ENCODE data around the gene CDK5. TPM values are rescaled to one million over a fixed set of nuclear protein-coding genes. Genes with fewer than 3 reads are reported as not detected.
A peak's percentile ranks its signal among the peaks of the same experiment; 100 is the strongest.

The CDK5 gene
- total and polyA plus RNA-seq, 9 of the 15 experiments (the other 6 are each of a cell fraction or from before 2014, with no cell fraction given) = 3.2 to 38.0 (median 27.5) TPM

DNA sequence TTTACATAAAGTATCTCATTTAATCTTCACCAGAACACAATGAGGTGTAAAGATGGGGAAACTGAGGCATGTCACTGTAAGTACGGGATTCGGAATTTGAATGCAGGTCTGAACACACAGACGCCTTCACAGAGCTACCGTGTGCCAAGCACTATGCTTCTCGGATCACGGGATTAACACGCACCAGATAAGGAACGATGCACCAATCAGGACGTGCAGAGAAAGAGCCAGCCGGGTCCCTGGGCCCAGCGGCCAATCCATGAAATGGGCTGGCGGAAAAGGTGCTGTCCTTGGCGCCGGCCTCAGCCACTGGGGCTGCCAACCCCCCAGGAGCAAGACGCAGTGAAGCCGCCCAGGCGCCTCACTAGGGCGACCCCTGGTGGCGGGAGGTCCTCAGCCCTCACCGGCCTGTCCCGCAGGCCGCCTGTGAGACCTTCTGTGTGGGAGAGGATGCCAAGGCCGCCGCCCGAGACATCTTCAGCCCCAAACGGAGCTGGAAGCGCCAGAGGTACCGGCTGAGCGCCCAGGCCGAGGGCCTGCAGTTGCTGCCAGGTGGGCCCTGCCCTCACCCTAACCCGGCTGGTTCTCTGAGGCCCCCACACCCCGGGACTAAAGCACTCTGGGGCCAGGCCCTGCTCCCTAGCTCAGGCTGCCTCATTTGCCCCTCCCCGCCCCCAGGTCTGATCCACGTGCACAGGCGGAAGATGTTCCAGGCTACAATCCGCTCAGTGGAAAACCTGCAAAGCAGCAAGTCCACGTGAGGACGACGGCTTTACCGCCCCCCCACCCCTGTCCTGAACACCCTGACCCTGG, 49.0 kb downstream of the CDK5 start (continued):
- TF ChIP-seq, protein P1, sequence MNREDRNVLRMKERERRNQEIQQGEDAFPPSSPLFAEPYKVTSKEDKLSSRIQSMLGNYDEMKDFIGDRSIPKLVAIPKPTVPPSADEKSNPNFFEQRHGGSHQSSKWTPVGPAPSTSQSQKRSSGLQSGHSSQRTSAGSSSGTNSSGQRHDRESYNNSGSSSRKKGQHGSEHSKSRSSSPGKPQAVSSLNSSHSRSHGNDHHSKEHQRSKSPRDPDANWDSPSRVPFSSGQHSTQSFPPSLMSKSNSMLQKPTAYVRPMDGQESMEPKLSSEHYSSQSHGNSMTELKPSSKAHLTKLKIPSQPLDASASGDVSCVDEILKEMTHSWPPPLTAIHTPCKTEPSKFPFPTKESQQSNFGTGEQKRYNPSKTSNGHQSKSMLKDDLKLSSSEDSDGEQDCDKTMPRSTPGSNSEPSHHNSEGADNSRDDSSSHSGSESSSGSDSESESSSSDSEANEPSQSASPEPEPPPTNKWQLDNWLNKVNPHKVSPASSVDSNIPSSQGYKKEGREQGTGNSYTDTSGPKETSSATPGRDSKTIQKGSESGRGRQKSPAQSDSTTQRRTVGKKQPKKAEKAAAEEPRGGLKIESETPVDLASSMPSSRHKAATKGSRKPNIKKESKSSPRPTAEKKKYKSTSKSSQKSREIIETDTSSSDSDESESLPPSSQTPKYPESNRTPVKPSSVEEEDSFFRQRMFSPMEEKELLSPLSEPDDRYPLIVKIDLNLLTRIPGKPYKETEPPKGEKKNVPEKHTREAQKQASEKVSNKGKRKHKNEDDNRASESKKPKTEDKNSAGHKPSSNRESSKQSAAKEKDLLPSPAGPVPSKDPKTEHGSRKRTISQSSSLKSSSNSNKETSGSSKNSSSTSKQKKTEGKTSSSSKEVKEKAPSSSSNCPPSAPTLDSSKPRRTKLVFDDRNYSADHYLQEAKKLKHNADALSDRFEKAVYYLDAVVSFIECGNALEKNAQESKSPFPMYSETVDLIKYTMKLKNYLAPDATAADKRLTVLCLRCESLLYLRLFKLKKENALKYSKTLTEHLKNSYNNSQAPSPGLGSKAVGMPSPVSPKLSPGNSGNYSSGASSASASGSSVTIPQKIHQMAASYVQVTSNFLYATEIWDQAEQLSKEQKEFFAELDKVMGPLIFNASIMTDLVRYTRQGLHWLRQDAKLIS (CRISPR knock-in tag; IDR thresholded peaks at IDR 0.05) = peak; percentile 14
- TF ChIP-seq, protein P2, sequence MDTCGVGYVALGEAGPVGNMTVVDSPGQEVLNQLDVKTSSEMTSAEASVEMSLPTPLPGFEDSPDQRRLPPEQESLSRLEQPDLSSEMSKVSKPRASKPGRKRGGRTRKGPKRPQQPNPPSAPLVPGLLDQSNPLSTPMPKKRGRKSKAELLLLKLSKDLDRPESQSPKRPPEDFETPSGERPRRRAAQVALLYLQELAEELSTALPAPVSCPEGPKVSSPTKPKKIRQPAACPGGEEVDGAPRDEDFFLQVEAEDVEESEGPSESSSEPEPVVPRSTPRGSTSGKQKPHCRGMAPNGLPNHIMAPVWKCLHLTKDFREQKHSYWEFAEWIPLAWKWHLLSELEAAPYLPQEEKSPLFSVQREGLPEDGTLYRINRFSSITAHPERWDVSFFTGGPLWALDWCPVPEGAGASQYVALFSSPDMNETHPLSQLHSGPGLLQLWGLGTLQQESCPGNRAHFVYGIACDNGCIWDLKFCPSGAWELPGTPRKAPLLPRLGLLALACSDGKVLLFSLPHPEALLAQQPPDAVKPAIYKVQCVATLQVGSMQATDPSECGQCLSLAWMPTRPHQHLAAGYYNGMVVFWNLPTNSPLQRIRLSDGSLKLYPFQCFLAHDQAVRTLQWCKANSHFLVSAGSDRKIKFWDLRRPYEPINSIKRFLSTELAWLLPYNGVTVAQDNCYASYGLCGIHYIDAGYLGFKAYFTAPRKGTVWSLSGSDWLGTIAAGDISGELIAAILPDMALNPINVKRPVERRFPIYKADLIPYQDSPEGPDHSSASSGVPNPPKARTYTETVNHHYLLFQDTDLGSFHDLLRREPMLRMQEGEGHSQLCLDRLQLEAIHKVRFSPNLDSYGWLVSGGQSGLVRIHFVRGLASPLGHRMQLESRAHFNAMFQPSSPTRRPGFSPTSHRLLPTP (IDR thresholded peaks at IDR 0.05; ENCODE audit: borderline replicate concordance, extremely low read depth, insufficient read length) = no peak
- TF ChIP-seq FOSL1 (tag; conservative IDR thresholded peaks at IDR 0.05) = peak; percentile 71
- no peak for TF ChIP-seq SMAD2 (IDR thresholded peaks at IDR 0.05; ENCODE audit: low read depth, low read length)
- peak; percentile 90 for TF ChIP-seq ZNF24 (IDR thresholded peaks at IDR 0.05)
- no peak; the same call in 1 of the 2 replicates for TF ChIP-seq ZNF668 (CRISPR knock-in tag; IDR thresholded peaks at IDR 0.05)
- TF ChIP-seq MIER1 (IDR thresholded peaks at IDR 0.05; ENCODE audit: low read depth) = 0 out of 2 replicates have a peak, but pooled peaks have one; percentile 54
- no peak for TF ChIP-seq TEAD2 (tag; IDR thresholded peaks at IDR 0.05)
- TF ChIP-seq TEAD4 (IDR thresholded peaks at IDR 0.05; ENCODE audit: low read length) = no peak; the same call in 1 of the 2 replicates
- TF ChIP-seq TEAD4 (CRISPR knock-in tag; IDR thresholded peaks at IDR 0.05; ENCODE audit: borderline replicate concordance) = no peak
- TF ChIP-seq, protein P3, sequence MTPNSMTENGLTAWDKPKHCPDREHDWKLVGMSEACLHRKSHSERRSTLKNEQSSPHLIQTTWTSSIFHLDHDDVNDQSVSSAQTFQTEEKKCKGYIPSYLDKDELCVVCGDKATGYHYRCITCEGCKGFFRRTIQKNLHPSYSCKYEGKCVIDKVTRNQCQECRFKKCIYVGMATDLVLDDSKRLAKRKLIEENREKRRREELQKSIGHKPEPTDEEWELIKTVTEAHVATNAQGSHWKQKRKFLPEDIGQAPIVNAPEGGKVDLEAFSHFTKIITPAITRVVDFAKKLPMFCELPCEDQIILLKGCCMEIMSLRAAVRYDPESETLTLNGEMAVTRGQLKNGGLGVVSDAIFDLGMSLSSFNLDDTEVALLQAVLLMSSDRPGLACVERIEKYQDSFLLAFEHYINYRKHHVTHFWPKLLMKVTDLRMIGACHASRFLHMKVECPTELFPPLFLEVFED (CRISPR knock-in tag; conservative IDR thresholded peaks at IDR 0.05) = 0 out of 2 replicates have a peak, but pooled peaks have one; percentile 7
- no peak for TF ChIP-seq DDX20 (tag; IDR thresholded peaks at IDR 0.05; ENCODE audit: low read depth)
- no peak for TF ChIP-seq NUFIP1 (IDR thresholded peaks at IDR 0.05; ENCODE audit: partially characterized antibody)
- TF ChIP-seq ZSCAN32 (CRISPR knock-in tag; IDR thresholded peaks at IDR 0.05) = no peak
- TF ChIP-seq KAT7 (CRISPR knock-in tag; IDR thresholded peaks at IDR 0.05; ENCODE audit: borderline replicate concordance) = peak; percentile 86; the same call in 1 of the 2 replicates
- no peak; the same call in 1 of the 2 replicates for TF ChIP-seq PHB2 (IDR thresholded peaks at IDR 0.05; ENCODE audit: low read depth)
- peak; percentile 94 for TF ChIP-seq PHF21A (IDR thresholded peaks at IDR 0.05; ENCODE audit: borderline replicate concordance, low read depth)
- TF ChIP-seq ZNF311 (CRISPR knock-in tag; IDR thresholded peaks at IDR 0.05) = peak; percentile 47; the same call in 1 of the 2 replicates
- peak; percentile 98 for TF ChIP-seq RB1 (IDR thresholded peaks at IDR 0.05; ENCODE audit: low read depth)
- peak; percentile 95 for TF ChIP-seq BRD9 (IDR thresholded peaks at IDR 0.05; ENCODE audit: low read depth, partially characterized antibody)
- TF ChIP-seq STAT5B (CRISPR knock-in tag; IDR thresholded peaks at IDR 0.05) = no peak

Measured in K562 (cell line).